ENCODE results near the gene AGER.
A peak's percentile ranks its signal among the peaks of the same experiment; 100 is the strongest.

Gene AGER

DNA sequence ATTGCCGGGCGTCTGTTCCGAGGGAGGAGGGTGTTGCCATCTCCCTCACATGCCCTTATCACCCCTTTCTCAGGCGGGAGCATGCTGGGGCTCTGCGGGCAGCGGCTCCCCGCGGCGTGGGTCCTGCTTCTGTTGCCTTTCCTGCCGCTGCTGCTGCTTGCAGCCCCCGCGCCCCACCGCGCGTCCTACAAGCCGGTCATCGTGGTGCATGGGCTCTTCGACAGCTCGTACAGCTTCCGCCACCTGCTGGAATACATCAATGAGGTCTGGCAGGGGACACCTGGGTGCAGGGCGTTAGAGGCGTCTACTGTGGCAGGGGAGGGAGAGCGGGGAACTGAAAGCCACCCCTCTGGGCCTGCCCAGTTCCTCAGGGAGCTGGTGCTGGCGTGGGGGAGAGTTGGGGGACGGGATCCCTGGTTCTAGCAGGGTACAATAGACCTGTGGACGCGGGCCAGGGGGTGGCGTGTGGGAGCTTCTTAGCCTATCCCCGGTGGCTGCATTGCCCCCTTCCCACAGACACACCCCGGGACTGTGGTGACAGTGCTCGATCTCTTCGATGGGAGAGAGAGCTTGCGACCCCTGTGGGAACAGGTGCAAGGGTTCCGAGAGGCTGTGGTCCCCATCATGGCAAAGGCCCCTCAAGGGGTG lies 29.4 kb downstream of the AGER start:
- TF ChIP-seq, protein P1, sequence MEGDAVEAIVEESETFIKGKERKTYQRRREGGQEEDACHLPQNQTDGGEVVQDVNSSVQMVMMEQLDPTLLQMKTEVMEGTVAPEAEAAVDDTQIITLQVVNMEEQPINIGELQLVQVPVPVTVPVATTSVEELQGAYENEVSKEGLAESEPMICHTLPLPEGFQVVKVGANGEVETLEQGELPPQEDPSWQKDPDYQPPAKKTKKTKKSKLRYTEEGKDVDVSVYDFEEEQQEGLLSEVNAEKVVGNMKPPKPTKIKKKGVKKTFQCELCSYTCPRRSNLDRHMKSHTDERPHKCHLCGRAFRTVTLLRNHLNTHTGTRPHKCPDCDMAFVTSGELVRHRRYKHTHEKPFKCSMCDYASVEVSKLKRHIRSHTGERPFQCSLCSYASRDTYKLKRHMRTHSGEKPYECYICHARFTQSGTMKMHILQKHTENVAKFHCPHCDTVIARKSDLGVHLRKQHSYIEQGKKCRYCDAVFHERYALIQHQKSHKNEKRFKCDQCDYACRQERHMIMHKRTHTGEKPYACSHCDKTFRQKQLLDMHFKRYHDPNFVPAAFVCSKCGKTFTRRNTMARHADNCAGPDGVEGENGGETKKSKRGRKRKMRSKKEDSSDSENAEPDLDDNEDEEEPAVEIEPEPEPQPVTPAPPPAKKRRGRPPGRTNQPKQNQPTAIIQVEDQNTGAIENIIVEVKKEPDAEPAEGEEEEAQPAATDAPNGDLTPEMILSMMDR (IDR thresholded peaks at IDR 0.05), result peak; percentile 41
- Histone ChIP-seq H3K4me3 (peak overlapping the region; percentile 97), H3K27ac (peak overlapping the region; percentile 88 to 93)
- no peak for DNase-seq (ENCODE audit: low spot score)

GRCh38 chr6:32153564-32154513 lies 30.2 kb downstream of the AGER start, which contains the start of gene PPT2:
Gene PPT2, plus strand, starts transcription at chr6:32154141. Its CDS starts 454 bp downstream, at chr6:32154595.
- H3K27ac ChIP-seq, result peak within 1 kb of the TSS; percentile 88 to 93
- peak within 1 kb of the TSS; percentile 97 for H3K4me3 ChIP-seq
- TF ChIP-seq, protein P1 (IDR thresholded peaks at IDR 0.05), result no peak
- DNase-seq (ENCODE audit: low spot score), result peak; percentile 96

GRCh38 chr6:32152769-32153563 lies 31.1 kb downstream of the AGER start:
- Histone ChIP-seq H3K27ac (peak overlapping the region; percentile 88 to 93), H3K4me3 (peak overlapping the region; percentile 97)
- DNase-seq (ENCODE audit: low spot score), result no peak
- TF ChIP-seq, protein P1 (IDR thresholded peaks at IDR 0.05), result no peak

DNA sequence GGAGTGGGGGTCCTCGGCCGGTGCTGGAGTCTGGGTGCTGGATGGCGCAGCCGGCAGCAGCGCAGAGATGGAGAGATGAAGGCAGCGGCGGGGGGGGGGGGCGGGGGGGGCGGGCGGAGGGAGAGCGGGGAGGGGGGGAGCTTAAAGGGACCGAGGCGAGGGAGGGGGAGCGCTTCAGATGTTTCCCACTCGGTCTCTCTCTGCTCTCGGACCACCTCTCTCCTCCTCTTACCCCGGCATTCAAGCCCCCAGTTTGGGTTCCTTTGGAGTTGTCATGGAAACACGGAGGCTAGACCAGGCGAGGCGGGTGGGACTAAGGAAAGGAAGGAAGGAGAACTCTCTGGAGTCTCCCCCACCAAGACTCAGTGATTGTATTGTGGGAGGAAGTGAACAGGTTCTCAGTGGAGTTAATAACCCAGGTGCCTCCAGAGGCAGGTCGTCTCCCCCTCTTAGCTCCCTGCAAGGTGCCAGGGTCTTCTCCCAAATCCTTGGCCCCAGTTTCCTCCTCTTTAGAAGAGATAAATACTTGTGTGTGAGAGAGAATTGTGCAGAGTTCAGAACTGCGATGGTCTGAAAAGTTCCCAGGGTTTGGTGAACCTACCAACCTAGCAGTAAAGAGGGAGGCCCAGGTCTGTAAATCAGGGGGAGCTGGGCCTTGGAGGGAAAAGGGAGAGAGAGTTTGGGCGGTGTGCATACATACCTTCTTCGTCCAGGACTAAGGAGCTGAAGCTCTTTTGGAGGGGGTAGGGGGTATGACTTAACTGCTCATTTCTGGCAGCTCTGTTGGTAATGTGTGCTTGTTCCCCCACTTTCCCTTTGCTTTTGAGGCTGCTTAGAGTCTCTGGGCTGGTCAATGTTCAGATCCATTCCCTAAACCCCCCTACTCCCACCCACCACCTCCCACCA lies 31.9 kb downstream of the AGER start, which contains the start of gene PRRT1:
TSS of gene PRRT1 (minus strand) at position 77 of the 906 bp plus-strand sequence. CDS start 112 bp downstream, outside the sequence.
- DNase-seq (ENCODE audit: low spot score), result no peak
- Histone ChIP-seq H3K4me3 (peak within 1 kb of the TSS; percentile 97), H3K27ac (peak within 1 kb of the TSS; percentile 88 to 93)
- TF ChIP-seq, protein P1 (IDR thresholded peaks at IDR 0.05), result no peak

GRCh38 chr6:32151181-32151862 lies 32.7 kb downstream of the AGER start:
- Histone ChIP-seq H3K27ac (peak overlapping the region in 1 of 2 donors; percentile 93), H3K4me3 (peak overlapping the region; percentile 97)
- no peak for DNase-seq (ENCODE audit: low spot score)
- TF ChIP-seq, protein P1 (IDR thresholded peaks at IDR 0.05), result no peak
